SK-N-SH treated with all-trans-retinoic acid at 6 μM for 48 hours (cell line): ENCODE data around the gene ZNF184.

Experiments
- ATAC-seq: fragments of 200-7000 bp; cut with Tn5 transposase; 3 replicates; pipeline ENCODE4 v1.9.1; 2020; ENCODE audit warnings: mild to moderate bottlenecking, moderate library complexity
- ARNTL ChIP-seq: fragments of 450-650 bp; formaldehyde crosslinking; IDR thresholded peaks from 2 replicates; pipeline ENCODE4 v1.5.0; 2020; ENCODE audit warnings: low read depth, mild to moderate bottlenecking, moderate library complexity, borderline replicate concordance
- CSDC2 ChIP-seq: fragments of 250-450 bp; sonication (Bioruptor Pico); IDR thresholded peaks from 2 replicates; pipeline ENCODE4 v1.5.0; 2020; ENCODE audit warnings: mild to moderate bottlenecking, moderate library complexity
- ESRRG ChIP-seq: fragments of 250-450 bp; sonication (Bioruptor Pico); IDR thresholded peaks from 2 replicates; pipeline ENCODE4 v1.6.1; 2021; ENCODE audit warnings: mild to moderate bottlenecking
- GLIS3 ChIP-seq: fragments of 250-450 bp; sonication (Bioruptor Pico); IDR thresholded peaks from 2 replicates; pipeline ENCODE4 v1.5.0; 2020; ENCODE audit warnings: mild to moderate bottlenecking, moderate library complexity
- ISL1 ChIP-seq: fragments of 250-450 bp; sonication (Bioruptor Pico); IDR thresholded peaks from 2 replicates; pipeline ENCODE4 v2.1.2; 2022; ENCODE audit warnings: mild to moderate bottlenecking, moderate library complexity
- OSR1 ChIP-seq: fragments of 250-450 bp; sonication (Bioruptor Pico); IDR thresholded peaks from 2 replicates; pipeline ENCODE4 v1.8.0; 2022; ENCODE audit warnings: moderate library complexity, mild to moderate bottlenecking, inconsistent platforms
- PATZ1 ChIP-seq: fragments of 250-450 bp; sonication (Bioruptor Pico); IDR thresholded peaks from 2 replicates; pipeline ENCODE4 v1.8.0; 2020; ENCODE audit warnings: mild to moderate bottlenecking, moderate library complexity, borderline replicate concordance
- POU6F1 ChIP-seq: fragments of 250-450 bp; sonication (Bioruptor Pico); IDR thresholded peaks from 2 replicates; pipeline ENCODE4 v1.8.0; 2021; ENCODE audit warnings: low read depth, mild to moderate bottlenecking, moderate library complexity, borderline replicate concordance
- PPARA ChIP-seq: fragments of 250-450 bp; sonication (Bioruptor Pico); IDR thresholded peaks from 2 replicates; pipeline ENCODE4 v1.5.0; 2020; ENCODE audit warnings: mild to moderate bottlenecking, borderline replicate concordance
- RARB ChIP-seq: fragments of 250-450 bp; sonication (Bioruptor Pico); IDR thresholded peaks from 2 replicates; pipeline ENCODE4 v1.8.0; 2021; ENCODE audit warnings: mild to moderate bottlenecking, moderate library complexity
- SNAI2 ChIP-seq: fragments of 250-450 bp; sonication (Bioruptor Pico); IDR thresholded peaks from 2 replicates; pipeline ENCODE4 v1.5.0; 2020; ENCODE audit warnings: mild to moderate bottlenecking, moderate library complexity
- TCF4 ChIP-seq: fragments of 250-450 bp; sonication (Bioruptor Pico); IDR thresholded peaks from 2 replicates; pipeline ENCODE4 v1.8.0; 2021; ENCODE audit warnings: mild to moderate bottlenecking, moderate library complexity, borderline replicate concordance
- TOX ChIP-seq: fragments of 250-450 bp; sonication (Bioruptor Pico); IDR thresholded peaks from 2 replicates; pipeline ENCODE4 v1.8.0; 2021; ENCODE audit warnings: mild to moderate bottlenecking, moderate library complexity, borderline replicate concordance
- ZC3H10 ChIP-seq: fragments of 250-450 bp; sonication (Bioruptor Pico); IDR thresholded peaks from 2 replicates; pipeline ENCODE4 v1.5.1; 2021; ENCODE audit warnings: mild to moderate bottlenecking, moderate library complexity
- ZFP3 ChIP-seq: fragments of 250-450 bp; sonication (Bioruptor Pico); IDR thresholded peaks from 2 replicates; pipeline ENCODE4 v1.5.0; 2020; ENCODE audit warnings: mild to moderate bottlenecking, moderate library complexity
- ZNF565 ChIP-seq: fragments of 450-650 bp; formaldehyde crosslinking; conservative IDR thresholded peaks from 2 replicates; pipeline ENCODE4 v1.5.0; 2020; ENCODE audit warnings: low read depth, mild to moderate bottlenecking, moderate library complexity
- ZNF70 ChIP-seq: fragments of 450-650 bp; formaldehyde crosslinking; IDR thresholded peaks from 2 replicates; pipeline ENCODE4 v1.5.0; 2020; ENCODE audit warnings: mild to moderate bottlenecking, moderate library complexity
- ZNF8 ChIP-seq: fragments of 450-650 bp; formaldehyde crosslinking; IDR thresholded peaks from 2 replicates; pipeline ENCODE4 v1.5.0; 2020; ENCODE audit warnings: mild to moderate bottlenecking, moderate library complexity
- TF ChIP-seq, protein P1 (sequence below): fragments of 250-450 bp; sonication (Bioruptor Pico); IDR thresholded peaks from 2 replicates; pipeline ENCODE4 v1.5.1; 2020; ENCODE audit warnings: low read depth, mild to moderate bottlenecking, moderate library complexity
- TF ChIP-seq, protein P2 (sequence below): fragments of 250-450 bp; sonication (Bioruptor Pico); IDR thresholded peaks from 2 replicates; pipeline ENCODE4 v1.5.1; 2021; ENCODE audit warnings: mild to moderate bottlenecking, moderate library complexity

The ZNF184 gene

GRCh38 chr6:27472182-27472616 is 706 bp downstream of the ZNF184 start:
- TF ChIP-seq ZNF565 (CRISPR knock-in tag) (no peak), ARNTL (no peak), TOX (CRISPR knock-in tag) (no peak), ESRRG (CRISPR knock-in tag) (no peak), ISL1 (CRISPR knock-in tag) (no peak), PATZ1 (no peak), ZNF70 (CRISPR knock-in tag) (no peak), PPARA (CRISPR knock-in tag) (no peak), TCF4 (CRISPR knock-in tag) (no peak), CSDC2 (CRISPR knock-in tag) (no peak)
- TF ChIP-seq, protein P1, sequence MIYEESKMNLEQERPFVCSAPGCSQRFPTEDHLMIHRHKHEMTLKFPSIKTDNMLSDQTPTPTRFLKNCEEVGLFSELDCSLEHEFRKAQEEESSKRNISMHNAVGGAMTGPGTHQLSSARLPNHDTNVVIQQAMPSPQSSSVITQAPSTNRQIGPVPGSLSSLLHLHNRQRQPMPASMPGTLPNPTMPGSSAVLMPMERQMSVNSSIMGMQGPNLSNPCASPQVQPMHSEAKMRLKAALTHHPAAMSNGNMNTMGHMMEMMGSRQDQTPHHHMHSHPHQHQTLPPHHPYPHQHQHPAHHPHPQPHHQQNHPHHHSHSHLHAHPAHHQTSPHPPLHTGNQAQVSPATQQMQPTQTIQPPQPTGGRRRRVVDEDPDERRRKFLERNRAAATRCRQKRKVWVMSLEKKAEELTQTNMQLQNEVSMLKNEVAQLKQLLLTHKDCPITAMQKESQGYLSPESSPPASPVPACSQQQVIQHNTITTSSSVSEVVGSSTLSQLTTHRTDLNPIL (CRISPR knock-in tag), result no peak
- TF ChIP-seq, all 23 proteins: peak for 0
- peak; percentile 67 for ATAC-seq

- no peak for ATAC-seq
- TF ChIP-seq POU6F1 (CRISPR knock-in tag) (no peak), TCF4 (CRISPR knock-in tag) (no peak), ZNF70 (CRISPR knock-in tag) (no peak), RARB (CRISPR knock-in tag) (no peak), OSR1 (no peak), ZNF565 (CRISPR knock-in tag) (no peak), PATZ1 (no peak), ZC3H10 (no peak), ZNF8 (CRISPR knock-in tag) (no peak)
These were observed 1.4 kb downstream of the ZNF184 start for GRCh38 chr6:27471365-27472115.

DNA sequence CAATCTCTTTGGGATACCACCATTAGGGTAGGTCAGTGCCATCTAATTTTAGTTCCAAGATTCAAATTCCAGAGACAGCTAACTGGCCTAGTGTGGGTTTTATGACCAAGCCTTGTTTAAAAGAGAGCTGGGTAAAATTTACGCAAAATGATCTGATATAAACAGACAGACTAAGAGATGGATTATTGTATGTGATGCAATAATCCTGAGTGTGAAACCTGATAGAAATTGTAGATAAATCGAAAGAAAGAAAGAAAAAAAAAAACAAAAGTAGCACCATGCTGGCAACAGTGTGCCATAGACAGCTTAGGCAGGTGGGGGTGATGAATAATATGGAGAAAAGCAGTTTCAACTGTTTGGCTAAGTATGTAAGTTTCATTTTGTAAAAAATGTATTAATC is 2.9 kb downstream of the ZNF184 start:
- no peak for ATAC-seq
- no peak for TF ChIP-seq TCF4 (CRISPR knock-in tag)
- TF ChIP-seq GLIS3 (CRISPR knock-in tag), result no peak
- TF ChIP-seq, protein P2, sequence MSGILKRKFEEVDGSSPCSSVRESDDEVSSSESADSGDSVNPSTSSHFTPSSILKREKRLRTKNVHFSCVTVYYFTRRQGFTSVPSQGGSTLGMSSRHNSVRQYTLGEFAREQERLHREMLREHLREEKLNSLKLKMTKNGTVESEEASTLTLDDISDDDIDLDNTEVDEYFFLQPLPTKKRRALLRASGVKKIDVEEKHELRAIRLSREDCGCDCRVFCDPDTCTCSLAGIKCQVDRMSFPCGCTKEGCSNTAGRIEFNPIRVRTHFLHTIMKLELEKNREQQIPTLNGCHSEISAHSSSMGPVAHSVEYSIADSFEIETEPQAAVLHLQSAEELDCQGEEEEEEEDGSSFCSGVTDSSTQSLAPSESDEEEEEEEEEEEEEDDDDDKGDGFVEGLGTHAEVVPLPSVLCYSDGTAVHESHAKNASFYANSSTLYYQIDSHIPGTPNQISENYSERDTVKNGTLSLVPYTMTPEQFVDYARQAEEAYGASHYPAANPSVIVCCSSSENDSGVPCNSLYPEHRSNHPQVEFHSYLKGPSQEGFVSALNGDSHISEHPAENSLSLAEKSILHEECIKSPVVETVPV, result no peak
- TF ChIP-seq ZC3H10, result no peak
- TF ChIP-seq ZNF565 (CRISPR knock-in tag), result no peak
- TF ChIP-seq, all 23 proteins: peak for 0

- ATAC-seq, result no peak
- TF ChIP-seq ZNF8 (CRISPR knock-in tag), result no peak
- TF ChIP-seq TOX (CRISPR knock-in tag), result no peak
- TF ChIP-seq ZC3H10, result no peak
- TF ChIP-seq ZFP3 (CRISPR knock-in tag), result no peak
- TF ChIP-seq ISL1 (CRISPR knock-in tag), result no peak
- no peak for TF ChIP-seq ARNTL
- no peak for TF ChIP-seq GLIS3 (CRISPR knock-in tag)
- TF ChIP-seq CSDC2 (CRISPR knock-in tag), result no peak
- TF ChIP-seq OSR1, result no peak
- TF ChIP-seq ZNF70 (CRISPR knock-in tag), result no peak
- TF ChIP-seq SNAI2 (CRISPR knock-in tag), result no peak
- TF ChIP-seq ESRRG (CRISPR knock-in tag), result no peak
- no peak for TF ChIP-seq RARB (CRISPR knock-in tag)
These were observed 4.6 kb downstream of the ZNF184 start for GRCh38 chr6:27468334-27468733.
